ENCODE data around the gene KATNA1.

GRCh38 chr6:149627672-149628071 lies 20.8 kb downstream of the KATNA1 start:
- TF ChIP-seq TAF1 (IDR thresholded peaks at IDR 0.05; ENCODE audit: low read depth) (no peak), EGR1 (IDR thresholded peaks at IDR 0.05) (no peak), TCF12 (IDR thresholded peaks at IDR 0.05; ENCODE audit: low read depth) (no peak), REST (IDR thresholded peaks at IDR 0.05; ENCODE audit: low read depth) (no peak), EP300 (IDR thresholded peaks at IDR 0.05; ENCODE audit: borderline replicate concordance) (no peak), MAX (IDR thresholded peaks at IDR 0.05) (no peak), USF1 (IDR thresholded peaks at IDR 0.05) (no peak), CREB1 (IDR thresholded peaks at IDR 0.05; ENCODE audit: low read depth) (no peak), CEBPB (IDR thresholded peaks at IDR 0.05) (no peak), RAD21 (IDR thresholded peaks at IDR 0.05; ENCODE audit: low read depth) (no peak), YY1 (IDR thresholded peaks at IDR 0.05; ENCODE audit: low read depth) (no peak), FOXM1 (IDR thresholded peaks at IDR 0.05; ENCODE audit: borderline replicate concordance, low read depth) (no peak), TEAD4 (IDR thresholded peaks at IDR 0.05) (no peak), NFIC (IDR thresholded peaks at IDR 0.05) (no peak)
